Mucosa of descending colon (tissue), 3 donors: Measurements from ENCODE around the gene RRP9. TPM values are rescaled to one million over a fixed set of nuclear protein-coding genes. Genes with fewer than 3 reads are reported as not detected.
"Not testable (repeated sequence)": the region's sequence is repeated elsewhere in the genome, so short reads cannot be mapped to it uniquely, and the experiment has no call there.

Experiments
- ATAC-seq: fragments of 200-7000 bp; cut with Tn5 transposase; one replicate; pipeline ENCODE4 v1.9.1; 2020; ENCODE audit warnings: mild to moderate bottlenecking, moderate library complexity
- DNase-seq, 3 donors: peaks; one replicate each; pipeline ENCODE4 v3.0.0-alpha.2; 2020
- H3K36me3 ChIP-seq: fragments of 200-600 bp; one replicate; pipeline ENCODE4 v1.8.0; 2021; ENCODE audit warnings: low read depth, mild to moderate bottlenecking
- H3K4me1 ChIP-seq: fragments of 200-600 bp; one replicate; pipeline ENCODE4 v1.8.0; 2021; ENCODE audit warnings: low read depth, mild to moderate bottlenecking
- H3K4me3 ChIP-seq: fragments of 200-600 bp; one replicate; pipeline ENCODE4 v1.8.0; 2021; ENCODE audit warnings: mild to moderate bottlenecking
- H3K9me3 ChIP-seq: fragments of 200-600 bp; one replicate; pipeline ENCODE4 v1.8.0; 2021; ENCODE audit warnings: mild to moderate bottlenecking
- CTCF ChIP-seq: fragments of 200-600 bp; IDR thresholded peaks from one replicate; pipeline ENCODE4 v1.8.0; 2022; ENCODE audit warnings: antibody characterized with exemption, mild to moderate bottlenecking
- intact Hi-C, 2 donors: fragments of 100-400 bp; cut with DNase I in 1 of 2; cut with micrococcal nuclease in 1 of 2; formaldehyde crosslinking; loops; one replicate each; pipeline versions ENCODE4 v1.11.0 to v1.11.1; 2022; cut with DNase I, micrococcal nuclease
- total RNA-seq, 3 donors: library from RNA; stranded (reverse); fragmentation: NEBNext Ultra II Directional in 2 of 3; extraction: Animal tissue kit (Norgen Biotek cat#: 25700) in 2 of 3; gene quantifications; one replicate each; pipeline versions ENCODE4 v1.2.1 to v1.2.4, GENCODE V29; 2021 to 2023
- donor health status: DM: no; HTN: no; CAD: no; lungs with moderate emphysema.
- donor health status: DM: no; HTN: no; CAD: no.
- donor health status: DM: no; HTN: yes; CAD: no.

Gene RRP9
- total RNA-seq, 3 donors from 2014 or later, result 11.9 to 15.7 (median 15.3) TPM

DNA sequence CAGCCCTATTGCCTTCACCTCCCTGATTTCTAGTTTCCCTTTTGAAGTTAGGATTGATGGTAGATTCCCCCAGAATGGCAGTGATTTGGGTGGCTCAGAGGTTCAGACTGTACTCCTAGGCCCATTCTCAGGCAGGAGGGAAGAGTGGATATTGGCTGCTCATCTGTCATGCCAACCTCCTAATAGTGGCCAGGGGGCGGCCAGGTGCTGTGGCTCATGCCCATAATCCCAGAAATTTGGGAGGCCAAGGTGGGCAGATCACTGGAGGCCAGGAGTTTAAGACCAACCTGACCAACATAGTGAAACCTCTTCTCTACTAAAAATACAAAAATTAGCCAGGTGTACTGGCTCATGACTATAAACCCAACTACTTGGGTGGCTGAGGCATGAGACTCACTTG is 11.3 kb downstream of the RRP9 start:
- no peaks in the 10 kb centered on the region for H3K9me3 ChIP-seq
- no peak overlapping the region for H3K4me3 ChIP-seq
- DNase-seq, result no peak
- no peaks in the 10 kb centered on the region for H3K36me3 ChIP-seq
- intact Hi-C loops, result no loop called here
- ATAC-seq, result no peak
- H3K4me1 ChIP-seq, result no peaks in the 10 kb centered on the region
- no peak for TF ChIP-seq CTCF

DNA sequence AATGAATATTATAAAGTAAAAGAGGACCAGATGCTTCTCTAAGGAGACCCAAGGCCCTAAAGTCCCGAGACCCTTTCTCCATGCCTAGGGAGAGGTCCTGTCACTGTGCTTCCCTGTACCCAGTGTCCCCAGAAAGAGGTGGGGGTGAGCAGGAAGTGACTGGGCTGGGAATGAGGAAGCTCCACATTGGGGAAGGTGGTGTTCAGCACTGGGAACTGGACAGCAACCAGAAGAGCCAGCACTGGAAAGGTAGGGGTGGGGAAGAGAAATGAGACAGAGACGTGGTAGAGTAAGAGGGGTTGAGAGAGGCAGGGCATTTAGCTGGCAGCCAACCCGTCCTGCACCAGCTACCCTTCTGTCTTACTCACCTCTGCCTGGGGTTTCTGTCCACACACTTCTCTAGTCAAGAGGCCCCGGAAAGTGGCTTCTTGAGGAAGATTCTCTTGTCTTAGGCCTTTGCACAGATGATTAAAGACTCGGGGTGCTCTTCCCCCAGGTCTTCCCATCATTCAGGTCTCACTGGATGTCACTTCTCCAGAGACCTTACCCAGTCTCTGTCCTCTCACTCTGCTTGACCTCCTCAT is 12.2 kb downstream of the RRP9 start:
- ATAC-seq, result peak; percentile 43
- no peak for TF ChIP-seq CTCF
- Histone ChIP-seq H3K4me1 (no peaks in the 10 kb centered on the region), H3K9me3 (no peaks in the 10 kb centered on the region), H3K4me3 (no peak overlapping the region), H3K36me3 (no peaks in the 10 kb centered on the region)
- no peak for DNase-seq
- intact Hi-C loops, result no loop called here

DNA sequence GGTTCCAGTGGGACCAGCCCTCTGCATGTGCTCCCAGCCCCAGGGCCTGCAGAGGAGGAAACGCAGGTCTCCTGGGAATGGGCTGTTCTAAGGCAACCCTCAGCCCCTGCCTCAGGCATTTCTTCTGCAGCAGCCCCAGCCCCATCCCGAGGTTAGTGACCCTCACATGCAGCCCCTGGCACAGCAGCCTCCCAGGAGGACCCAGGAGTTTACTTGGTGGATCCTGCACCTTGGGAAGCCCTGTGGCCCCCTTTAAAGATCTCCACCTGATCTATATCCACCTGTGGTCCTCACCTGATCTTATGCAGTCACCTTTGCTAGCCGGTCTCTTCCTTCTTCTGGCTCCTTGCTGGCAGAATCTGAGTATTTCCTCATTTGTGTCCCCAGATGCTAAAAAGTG is 12.7 kb downstream of the RRP9 start:
- H3K4me3 ChIP-seq, intact Hi-C loops, H3K9me3 ChIP-seq, H3K4me1 ChIP-seq, H3K36me3 ChIP-seq, DNase-seq, ATAC-seq: not testable (repeated sequence)

DNA sequence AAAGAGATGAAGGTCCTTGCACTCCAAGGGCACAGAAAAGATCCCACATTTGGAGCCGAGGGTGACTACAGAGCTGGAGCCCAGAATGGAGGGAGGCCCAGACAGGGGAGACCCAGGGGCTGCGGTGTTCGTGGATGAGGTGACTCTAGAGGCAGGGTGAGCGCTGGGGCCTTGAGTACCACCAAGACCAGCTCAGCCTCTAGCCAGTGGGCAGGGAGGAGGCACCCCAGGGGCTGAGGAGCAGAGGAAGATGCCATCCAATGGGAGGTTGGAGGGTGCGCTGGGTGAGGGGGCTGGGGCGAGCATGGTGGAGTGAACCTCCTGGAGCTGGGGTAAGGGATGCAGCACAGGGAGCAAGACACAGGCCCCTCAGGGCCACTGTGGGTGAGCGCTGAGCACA is 13.3 kb downstream of the RRP9 start:
- Histone ChIP-seq H3K4me3 (no peak overlapping the region), H3K4me1 (no peaks in the 10 kb centered on the region), H3K36me3 (no peaks in the 10 kb centered on the region), H3K9me3 (no peaks in the 10 kb centered on the region)
- ATAC-seq (no peak), DNase-seq (no peak)
- intact Hi-C loops, result no loop called here
- TF ChIP-seq CTCF, result no peak

DNA sequence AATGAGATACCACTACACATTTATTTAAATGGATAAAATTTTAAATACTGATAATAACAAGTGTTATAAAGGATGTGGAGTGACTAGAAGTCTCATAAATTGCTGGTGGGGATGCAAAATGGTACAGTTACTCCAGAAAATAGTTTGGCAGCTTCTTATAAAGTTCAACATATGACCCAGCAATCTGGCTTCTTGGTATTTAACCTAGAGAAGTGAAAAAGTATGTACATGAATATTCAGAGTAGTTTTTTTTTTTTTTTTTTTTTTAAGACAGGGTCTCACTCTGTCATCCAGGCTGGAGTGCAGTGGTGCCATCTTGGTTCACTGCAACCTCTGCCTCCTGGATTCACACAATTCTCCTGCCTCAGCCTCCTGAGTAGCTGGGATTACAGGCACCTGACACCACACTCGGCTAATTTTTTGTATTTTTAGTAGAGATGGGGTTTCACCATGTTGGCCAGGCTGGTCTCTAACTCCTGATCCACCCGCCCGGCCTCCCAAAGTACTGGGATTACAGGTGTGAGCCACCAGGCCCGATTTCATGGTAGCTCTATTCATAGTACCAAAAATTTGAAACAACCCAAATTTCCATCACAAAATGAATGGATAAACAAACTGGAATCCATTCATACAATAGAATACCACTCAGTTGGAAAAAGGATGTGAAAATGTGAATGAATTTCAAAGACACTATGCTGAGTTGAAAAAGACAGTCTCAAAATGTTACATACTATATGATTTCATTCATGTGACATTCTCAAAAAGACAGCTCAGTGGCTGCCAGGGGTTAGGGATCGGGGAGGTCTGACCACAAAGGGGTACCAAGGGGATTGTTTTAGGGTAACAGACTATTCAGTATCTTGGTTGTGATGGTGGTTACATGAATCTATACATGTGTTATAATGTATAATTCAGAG is 14.4 kb downstream of the RRP9 start:
- DNase-seq, result no peak
- Histone ChIP-seq H3K9me3 (no peaks in the 10 kb centered on the region), H3K4me1 (no peaks in the 10 kb centered on the region), H3K36me3 (no peaks in the 10 kb centered on the region), H3K4me3 (no peak overlapping the region)
- intact Hi-C loops, result no loop called here
- ATAC-seq, result no peak
- TF ChIP-seq CTCF, result no peak

DNA sequence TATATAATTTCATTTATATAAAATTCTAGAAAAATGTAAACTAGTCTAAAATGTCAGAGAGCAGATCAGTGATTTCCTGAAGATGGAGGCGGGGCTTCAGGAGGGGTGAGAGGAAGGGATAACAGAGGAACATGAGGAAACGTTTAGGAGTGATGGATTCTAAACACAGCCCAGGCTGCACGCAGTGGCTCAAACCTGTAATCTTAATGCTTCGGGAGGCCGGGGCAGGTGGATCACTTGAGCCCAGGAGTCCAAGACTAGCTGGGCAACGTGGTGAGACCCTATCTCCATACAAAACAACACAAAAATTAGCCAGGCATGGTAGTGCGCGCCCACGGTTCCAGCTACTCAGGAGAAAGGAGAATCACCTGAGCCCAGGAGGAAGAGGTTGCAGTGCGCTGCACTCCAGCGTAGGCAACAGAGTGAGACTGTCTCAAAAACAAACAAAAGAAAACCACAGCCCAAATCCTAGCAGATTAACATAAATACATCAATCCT is 20.6 kb downstream of the RRP9 start:
- ATAC-seq (no peak), DNase-seq (no peak)
- no peak for TF ChIP-seq CTCF
- H3K4me1 ChIP-seq, result no peaks in the 10 kb centered on the region
- no peak overlapping the region for H3K4me3 ChIP-seq
- intact Hi-C loops, result no loop called here
- no peaks in the 10 kb centered on the region for H3K36me3 ChIP-seq
- no peaks in the 10 kb centered on the region for H3K9me3 ChIP-seq
